Measurements from ENCODE around the gene VMO1.

VMO1 gene

GRCh38 chr17:4751932-4752331, 34.2 kb downstream of the VMO1 start:
- Mint-ChIP-seq H3K4me3 (no peak overlapping the region), H3K36me3 (no peaks in the 10 kb centered on the region)

GRCh38 chr17:4750606-4751005, 35.6 kb downstream of the VMO1 start:
- peaks cover 21% of the 10 kb centered on the region for H3K4me1 Mint-ChIP-seq (ENCODE audit: low read depth)
- H3K36me3 Mint-ChIP-seq = no peaks in the 10 kb centered on the region
- H3K9me3 Mint-ChIP-seq (ENCODE audit: low read depth) = no peaks in the 10 kb centered on the region
- no peak overlapping the region for H3K27ac Mint-ChIP-seq
- peaks cover 10% of the 10 kb centered on the region for H3K27me3 Mint-ChIP-seq
- no peak overlapping the region for H3K4me3 Mint-ChIP-seq

More at GRCh38 chr17:4751932-4752331, 34.2 kb downstream of the VMO1 start:
- Mint-ChIP-seq H3K4me1 (ENCODE audit: low read depth) (peaks cover 17% of the 10 kb centered on the region), H3K27ac (no peak overlapping the region), H3K27me3 (peaks cover 10% of the 10 kb centered on the region), H3K9me3 (ENCODE audit: low read depth) (no peaks in the 10 kb centered on the region)

GRCh38 chr17:4748686-4749085, 37.5 kb downstream of the VMO1 start:
- Mint-ChIP-seq H3K27ac (no peak overlapping the region), H3K9me3 (ENCODE audit: low read depth) (no peaks in the 10 kb centered on the region), H3K4me3 (no peak overlapping the region), H3K27me3 (peaks cover 4% of the 10 kb centered on the region), H3K36me3 (no peaks in the 10 kb centered on the region), H3K4me1 (ENCODE audit: low read depth) (peaks cover 24% of the 10 kb centered on the region)

DNA sequence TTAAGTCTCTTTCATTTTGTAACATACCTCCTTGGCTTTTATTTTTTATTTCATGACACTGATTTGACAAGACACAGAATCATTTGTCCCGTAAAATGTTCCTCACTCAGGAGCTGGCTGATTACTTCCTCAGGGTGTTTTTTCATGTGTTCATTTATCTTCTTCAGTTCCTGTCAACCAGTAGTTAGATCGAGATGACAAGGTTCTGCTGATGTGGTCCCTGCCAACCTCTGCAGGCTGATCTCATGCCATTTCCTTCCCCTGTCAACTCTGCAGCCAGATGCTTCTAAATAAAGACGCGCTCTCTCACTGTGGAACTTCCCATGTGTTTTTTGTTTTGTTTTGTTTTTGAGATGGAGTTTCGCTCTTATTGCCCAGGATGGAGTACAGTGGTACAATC, 38.3 kb downstream of the VMO1 start:
- no peaks in the 10 kb centered on the region for H3K9me3 Mint-ChIP-seq (ENCODE audit: low read depth)
- peak overlapping the region; percentile 68 for H3K4me3 Mint-ChIP-seq
- H3K27ac Mint-ChIP-seq = peak overlapping the region; percentile 74
- no peaks in the 10 kb centered on the region for H3K36me3 Mint-ChIP-seq
- H3K27me3 Mint-ChIP-seq = peaks cover 3% of the 10 kb centered on the region
- H3K4me1 Mint-ChIP-seq (ENCODE audit: low read depth) = peaks cover 24% of the 10 kb centered on the region

DNA sequence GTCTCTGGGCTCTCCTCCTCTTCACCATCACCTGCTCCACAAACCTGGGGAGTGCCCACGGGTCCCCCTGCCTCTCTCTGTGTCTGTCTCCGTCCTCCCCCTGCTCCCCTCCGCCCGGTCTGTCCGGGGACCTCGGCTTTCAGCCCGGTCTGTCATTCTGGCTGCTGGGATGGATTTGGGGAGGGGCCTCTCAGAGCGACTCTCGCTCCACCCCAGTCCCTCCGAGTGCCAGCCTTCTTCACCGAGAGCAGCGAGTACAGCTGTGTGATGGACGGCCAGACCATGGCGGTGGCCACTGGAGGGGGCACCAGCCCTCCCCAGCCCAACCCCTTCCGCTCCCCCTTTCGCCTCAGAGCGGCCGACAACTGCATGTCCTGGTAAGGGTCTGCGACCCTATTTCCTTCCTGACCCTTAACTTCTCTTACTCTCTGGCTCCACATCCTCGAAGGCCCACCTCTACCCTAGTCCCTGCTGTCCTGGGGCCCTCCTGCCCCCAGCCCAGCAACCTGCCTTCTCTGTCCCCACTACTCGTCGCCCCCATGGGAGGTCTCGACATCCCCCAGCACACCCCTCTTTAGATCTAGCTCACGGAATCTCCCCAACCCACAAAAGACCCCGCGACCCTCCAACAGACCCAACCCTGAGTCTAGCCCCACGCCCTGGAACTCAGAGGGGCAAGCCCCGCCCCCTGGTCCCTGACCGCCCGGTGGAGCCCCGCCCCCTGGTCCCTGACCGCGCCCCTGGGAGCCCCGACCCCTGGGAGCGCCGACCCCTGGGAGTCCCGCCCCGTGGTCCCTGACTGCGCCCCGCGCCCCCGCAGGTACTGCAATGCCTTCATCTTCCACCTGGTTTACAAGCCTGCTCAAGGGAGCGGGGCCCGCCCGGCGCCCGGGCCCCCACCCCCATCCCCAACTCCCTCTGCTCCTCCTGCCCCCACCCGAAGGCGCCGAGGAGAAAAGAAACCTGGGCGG, 40.9 kb downstream of the VMO1 start:
- no peak overlapping the region for H3K27ac Mint-ChIP-seq
- H3K27me3 Mint-ChIP-seq = no peaks in the 10 kb centered on the region
- no peak overlapping the region for H3K4me3 Mint-ChIP-seq
- H3K36me3 Mint-ChIP-seq = no peaks in the 10 kb centered on the region
- peaks cover 26% of the 10 kb centered on the region for H3K4me1 Mint-ChIP-seq (ENCODE audit: low read depth)
- no peaks in the 10 kb centered on the region for H3K9me3 Mint-ChIP-seq (ENCODE audit: low read depth)

- no peak overlapping the region for H3K27ac Mint-ChIP-seq
These were observed 42.3 kb downstream of the VMO1 start for GRCh38 chr17:4743898-4744297.

DNA sequence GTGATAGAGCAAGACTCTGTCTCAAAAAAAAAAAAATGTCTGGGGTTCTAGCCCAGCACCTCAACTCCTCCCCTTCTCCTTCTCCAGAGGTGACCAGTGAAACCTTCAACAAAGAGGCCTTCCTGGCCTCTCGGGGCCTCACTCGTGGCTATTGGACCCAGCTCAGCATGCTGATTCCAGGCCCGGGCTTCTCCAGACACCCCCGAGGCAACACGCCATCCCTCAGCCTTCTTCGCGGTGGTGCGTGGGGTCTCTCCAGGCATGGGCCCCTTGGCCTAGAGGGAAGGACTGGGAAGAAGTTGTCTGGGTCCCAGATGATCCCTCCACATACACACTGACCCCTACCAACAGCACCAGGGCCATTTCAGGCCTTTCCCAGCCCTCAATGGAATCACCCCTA, 42.9 kb downstream of the VMO1 start:
- H3K4me1 Mint-ChIP-seq (ENCODE audit: low read depth) = peaks cover 28% of the 10 kb centered on the region
- no peaks in the 10 kb centered on the region for H3K27me3 Mint-ChIP-seq
- no peak overlapping the region for H3K27ac Mint-ChIP-seq
- H3K4me3 Mint-ChIP-seq = no peak overlapping the region
- H3K36me3 Mint-ChIP-seq = no peaks in the 10 kb centered on the region
- H3K9me3 Mint-ChIP-seq (ENCODE audit: low read depth) = no peaks in the 10 kb centered on the region

More at GRCh38 chr17:4743898-4744297, 42.3 kb downstream of the VMO1 start:
- no peaks in the 10 kb centered on the region for H3K9me3 Mint-ChIP-seq (ENCODE audit: low read depth)
- no peaks in the 10 kb centered on the region for H3K36me3 Mint-ChIP-seq
- H3K4me1 Mint-ChIP-seq (ENCODE audit: low read depth) = peaks cover 29% of the 10 kb centered on the region
- no peaks in the 10 kb centered on the region for H3K27me3 Mint-ChIP-seq
- H3K4me3 Mint-ChIP-seq = no peak overlapping the region

- Mint-ChIP-seq H3K9me3 (ENCODE audit: low read depth) (no peaks in the 10 kb centered on the region), H3K4me3 (no peak overlapping the region), H3K4me1 (ENCODE audit: low read depth) (peaks cover 24% of the 10 kb centered on the region), H3K36me3 (no peaks in the 10 kb centered on the region), H3K27me3 (no peaks in the 10 kb centered on the region), H3K27ac (no peak overlapping the region)
These were observed 43.5 kb downstream of the VMO1 start for GRCh38 chr17:4742629-4743028.

GRCh38 chr17:4742133-4742532, 44.0 kb downstream of the VMO1 start:
- peak overlapping the region; percentile 27 for H3K4me3 Mint-ChIP-seq
- H3K27ac Mint-ChIP-seq = no peak overlapping the region
- no peaks in the 10 kb centered on the region for H3K9me3 Mint-ChIP-seq (ENCODE audit: low read depth)
- no peaks in the 10 kb centered on the region for H3K36me3 Mint-ChIP-seq
- H3K4me1 Mint-ChIP-seq (ENCODE audit: low read depth) = peaks cover 21% of the 10 kb centered on the region
- H3K27me3 Mint-ChIP-seq = no peaks in the 10 kb centered on the region

DNA sequence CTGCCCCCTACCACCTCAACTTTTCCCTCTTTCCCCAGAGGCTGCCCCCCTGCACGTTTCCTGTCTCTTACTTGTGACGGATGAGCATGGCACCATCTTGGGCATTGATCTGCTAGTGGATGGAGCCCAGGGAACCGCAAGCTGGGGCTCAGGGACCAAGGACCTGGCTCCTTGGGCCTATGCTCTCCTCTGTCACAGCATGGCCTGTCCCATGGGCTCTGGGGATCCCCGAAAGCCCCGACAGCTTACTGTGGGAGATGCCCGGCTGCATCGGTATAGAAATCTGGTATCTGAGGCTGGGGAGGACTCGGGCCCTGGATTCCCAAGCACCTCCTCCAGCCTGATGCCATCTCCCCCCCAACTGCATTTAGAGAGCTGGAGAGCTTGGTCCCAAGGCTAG, 44.6 kb downstream of the VMO1 start:
- Mint-ChIP-seq H3K36me3 (no peaks in the 10 kb centered on the region), H3K4me3 (peak overlapping the region; percentile 11), H3K4me1 (ENCODE audit: low read depth) (peaks cover 19% of the 10 kb centered on the region), H3K27me3 (no peaks in the 10 kb centered on the region), H3K9me3 (ENCODE audit: low read depth) (no peaks in the 10 kb centered on the region), H3K27ac (no peak overlapping the region)

- Mint-ChIP-seq H3K36me3 (no peaks in the 10 kb centered on the region), H3K4me3 (peak overlapping the region; percentile 85), H3K27ac (peak overlapping the region; percentile 75), H3K27me3 (no peaks in the 10 kb centered on the region), H3K4me1 (ENCODE audit: low read depth) (peaks cover 19% of the 10 kb centered on the region), H3K9me3 (ENCODE audit: low read depth) (no peaks in the 10 kb centered on the region)
These were observed 45.6 kb downstream of the VMO1 start for GRCh38 chr17:4740584-4740983.

GRCh38 chr17:4740025-4740351, 46.2 kb downstream of the VMO1 start:
- no peaks in the 10 kb centered on the region for H3K27me3 Mint-ChIP-seq

GRCh38 chr17:4739122-4740024, 46.8 kb downstream of the VMO1 start, which contains the start of the genes CXCL16 and ZMYND15:
CXCL16 (minus strand) TSS chr17:4739928; CDS start chr17:4739339, 589 bp downstream.
ZMYND15 (plus strand) TSS chr17:4739833; CDS start chr17:4740549, 716 bp downstream.
- peak within 1 kb of the TSS; percentile 85 for H3K4me3 Mint-ChIP-seq
- H3K27me3 Mint-ChIP-seq = no peaks in the 10 kb centered on the region
- H3K9me3 Mint-ChIP-seq (ENCODE audit: low read depth) = no peaks in the 10 kb centered on the region
- peaks cover 17% of the 10 kb centered on the region for H3K4me1 Mint-ChIP-seq (ENCODE audit: low read depth)
- no peaks in the 10 kb centered on the region for H3K36me3 Mint-ChIP-seq
- peak within 1 kb of the TSS; percentile 75 for H3K27ac Mint-ChIP-seq

More at GRCh38 chr17:4740025-4740351, 46.2 kb downstream of the VMO1 start:
- Mint-ChIP-seq H3K4me3 (peak overlapping the region; percentile 85), H3K36me3 (no peaks in the 10 kb centered on the region), H3K27ac (peak overlapping the region; percentile 75), H3K4me1 (ENCODE audit: low read depth) (peaks cover 16% of the 10 kb centered on the region), H3K9me3 (ENCODE audit: low read depth) (no peaks in the 10 kb centered on the region)

- peaks cover 22% of the 10 kb centered on the region for H3K4me1 Mint-ChIP-seq (ENCODE audit: low read depth)
- H3K36me3 Mint-ChIP-seq = no peaks in the 10 kb centered on the region
- no peaks in the 10 kb centered on the region for H3K9me3 Mint-ChIP-seq (ENCODE audit: low read depth)
- H3K4me3 Mint-ChIP-seq = peak overlapping the region; percentile 82
- peak overlapping the region; percentile 41 for H3K27ac Mint-ChIP-seq
- no peaks in the 10 kb centered on the region for H3K27me3 Mint-ChIP-seq
These were observed 47.7 kb downstream of the VMO1 start for GRCh38 chr17:4738136-4739121.

Data from activated naive CD8-positive, alpha-beta T cell (primary cell).